ENCODE results near the gene CEBPA.

CEBPA gene

GRCh38 chr19:33278403-33279269 is 23.7 kb downstream of the CEBPA start:
- in situ Hi-C loops (cut with HindIII; ENCODE audit: low sequenced_read_pairs): no loop called here
- no peak for DNase-seq (ENCODE audit: low read depth)
- H3K4me3 ChIP-seq (ENCODE audit: low read depth, low read length): no peak overlapping the region
- TF ChIP-seq, protein P1, sequence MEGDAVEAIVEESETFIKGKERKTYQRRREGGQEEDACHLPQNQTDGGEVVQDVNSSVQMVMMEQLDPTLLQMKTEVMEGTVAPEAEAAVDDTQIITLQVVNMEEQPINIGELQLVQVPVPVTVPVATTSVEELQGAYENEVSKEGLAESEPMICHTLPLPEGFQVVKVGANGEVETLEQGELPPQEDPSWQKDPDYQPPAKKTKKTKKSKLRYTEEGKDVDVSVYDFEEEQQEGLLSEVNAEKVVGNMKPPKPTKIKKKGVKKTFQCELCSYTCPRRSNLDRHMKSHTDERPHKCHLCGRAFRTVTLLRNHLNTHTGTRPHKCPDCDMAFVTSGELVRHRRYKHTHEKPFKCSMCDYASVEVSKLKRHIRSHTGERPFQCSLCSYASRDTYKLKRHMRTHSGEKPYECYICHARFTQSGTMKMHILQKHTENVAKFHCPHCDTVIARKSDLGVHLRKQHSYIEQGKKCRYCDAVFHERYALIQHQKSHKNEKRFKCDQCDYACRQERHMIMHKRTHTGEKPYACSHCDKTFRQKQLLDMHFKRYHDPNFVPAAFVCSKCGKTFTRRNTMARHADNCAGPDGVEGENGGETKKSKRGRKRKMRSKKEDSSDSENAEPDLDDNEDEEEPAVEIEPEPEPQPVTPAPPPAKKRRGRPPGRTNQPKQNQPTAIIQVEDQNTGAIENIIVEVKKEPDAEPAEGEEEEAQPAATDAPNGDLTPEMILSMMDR (IDR thresholded peaks at IDR 0.05; ENCODE audit: low read depth, low read length, missing control alignments): no peak

DNA sequence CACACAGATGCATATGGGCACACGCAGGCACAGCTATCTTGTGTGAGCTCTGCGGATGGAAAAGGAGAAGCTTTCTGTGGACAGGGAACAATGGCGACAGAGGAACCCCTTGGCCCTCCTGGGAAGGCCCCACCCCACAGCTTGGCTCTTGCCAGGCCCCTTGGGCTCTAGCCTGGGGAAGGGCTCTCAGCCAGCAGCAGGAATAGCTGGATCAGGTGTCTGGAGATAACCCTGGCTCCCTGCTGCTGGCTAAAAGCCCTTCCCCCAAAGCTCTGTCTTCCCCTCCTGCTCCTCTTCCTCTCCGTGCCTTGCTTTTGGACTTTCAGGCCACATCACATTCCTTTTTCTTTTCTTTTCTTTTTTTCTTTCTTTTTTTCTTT is 24.3 kb downstream of the CEBPA start:
- TF ChIP-seq, protein P1 (IDR thresholded peaks at IDR 0.05; ENCODE audit: low read depth, low read length, missing control alignments): no peak
- H3K4me3 ChIP-seq (ENCODE audit: low read depth, low read length): no peak overlapping the region
- in situ Hi-C loops (cut with HindIII; ENCODE audit: low sequenced_read_pairs): no loop called here
- DNase-seq (ENCODE audit: low read depth): no peak

DNA sequence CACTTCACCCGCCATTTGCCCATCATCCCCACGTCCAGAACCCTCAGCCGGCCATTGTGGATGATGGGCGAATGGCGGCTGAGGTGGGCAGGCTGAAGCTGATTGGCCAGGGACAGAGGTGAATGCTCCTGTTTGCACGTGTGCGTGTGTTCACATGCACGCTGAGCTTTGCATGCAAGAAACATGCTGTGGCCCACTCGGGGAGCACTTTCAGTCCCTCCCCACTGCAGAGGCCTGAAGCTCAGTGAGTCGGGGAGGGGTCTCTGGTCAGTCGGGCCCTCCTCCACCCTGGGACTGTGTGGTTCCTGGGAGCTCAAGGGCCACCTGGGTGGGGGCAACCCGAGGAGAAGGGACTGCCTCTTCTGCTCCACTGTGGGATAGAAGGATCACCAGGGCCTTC is 24.9 kb downstream of the CEBPA start:
- in situ Hi-C loops (cut with HindIII; ENCODE audit: low sequenced_read_pairs): no loop called here
- TF ChIP-seq, protein P1 (IDR thresholded peaks at IDR 0.05; ENCODE audit: low read depth, low read length, missing control alignments): no peak
- H3K4me3 ChIP-seq (ENCODE audit: low read depth, low read length): no peak overlapping the region
- DNase-seq (ENCODE audit: low read depth): no peak

- in situ Hi-C loops (cut with HindIII; ENCODE audit: low sequenced_read_pairs): no loop called here
- no peak for DNase-seq (ENCODE audit: low read depth)
Observed at GRCh38 chr19:33275933-33276619, 26.3 kb downstream of the CEBPA start.

DNA sequence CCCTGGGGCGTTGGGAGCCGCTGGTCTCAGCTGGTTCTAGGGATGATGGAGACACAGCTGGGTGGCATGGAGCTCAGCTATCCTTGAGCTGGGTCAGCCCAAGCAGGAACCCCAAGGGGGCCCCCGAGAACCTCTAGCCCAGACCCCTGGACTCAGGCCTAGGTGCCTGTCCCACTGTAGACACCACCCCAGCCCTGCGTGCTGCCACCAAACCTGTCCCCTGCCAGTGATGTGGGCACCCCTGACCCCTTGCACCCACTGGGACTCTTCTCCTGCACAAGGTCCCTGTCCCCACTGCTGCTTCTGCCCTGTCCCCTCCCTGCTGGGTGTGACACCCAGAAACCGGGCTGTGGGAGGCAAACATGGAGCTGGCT is 26.8 kb downstream of the CEBPA start:
- no peak overlapping the region for H3K4me3 ChIP-seq (ENCODE audit: low read depth, low read length)
- no peak for DNase-seq (ENCODE audit: low read depth)
- in situ Hi-C loops (cut with HindIII; ENCODE audit: low sequenced_read_pairs): no loop called here
- TF ChIP-seq, protein P1 (IDR thresholded peaks at IDR 0.05; ENCODE audit: low read depth, low read length, missing control alignments): no peak

More at GRCh38 chr19:33275933-33276619, 26.3 kb downstream of the CEBPA start:
- no peak overlapping the region for H3K4me3 ChIP-seq (ENCODE audit: low read depth, low read length)
- TF ChIP-seq, protein P1 (IDR thresholded peaks at IDR 0.05; ENCODE audit: low read depth, low read length, missing control alignments): no peak

DNA sequence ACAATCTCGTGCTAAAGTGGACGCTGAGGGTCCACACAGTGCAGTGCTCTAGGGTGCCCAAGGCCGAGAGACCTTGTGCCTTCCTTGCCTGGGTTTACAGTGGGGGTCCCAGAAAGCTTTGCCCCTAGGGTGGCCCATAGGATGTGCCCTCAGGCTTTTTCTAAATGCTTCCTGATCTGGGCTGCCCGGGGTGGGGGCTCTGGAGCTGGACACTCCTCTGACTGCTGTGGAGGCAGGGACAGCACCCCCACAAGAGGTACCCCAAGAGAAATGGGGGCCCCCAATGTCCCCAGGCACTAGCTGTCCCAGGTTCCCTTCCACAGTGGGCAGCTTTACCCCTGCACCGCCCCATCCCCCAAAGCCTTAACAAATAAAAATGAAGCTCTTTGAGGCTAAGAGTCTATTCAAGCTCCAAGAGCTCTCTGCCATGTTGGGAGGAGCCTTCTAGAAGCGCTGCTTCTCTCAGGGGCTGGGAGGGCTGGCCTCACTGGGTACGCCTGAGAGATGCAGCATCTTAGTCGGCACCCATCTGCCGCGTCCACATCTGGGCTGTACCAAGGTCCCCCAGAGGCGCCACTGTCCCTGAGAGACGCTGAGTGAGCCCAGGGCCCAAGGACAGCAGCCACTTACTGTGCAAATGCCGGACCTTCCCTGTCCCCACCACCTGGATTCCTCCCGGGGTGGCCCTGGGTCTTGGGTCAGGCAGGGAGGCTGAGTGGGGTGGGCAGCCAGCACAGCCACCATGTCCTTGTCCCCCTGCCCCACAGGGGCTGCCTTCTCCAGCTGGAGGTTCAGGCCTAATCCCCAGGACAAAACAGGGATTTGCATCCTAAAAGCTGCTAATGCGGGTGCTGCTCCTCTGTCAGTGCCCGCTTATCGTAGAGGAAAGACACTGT is 27.4 kb downstream of the CEBPA start:
- DNase-seq (ENCODE audit: low read depth): no peak
- in situ Hi-C loops (cut with HindIII; ENCODE audit: low sequenced_read_pairs): no loop called here
- no peak overlapping the region for H3K4me3 ChIP-seq (ENCODE audit: low read depth, low read length)
- TF ChIP-seq, protein P1 (IDR thresholded peaks at IDR 0.05; ENCODE audit: low read depth, low read length, missing control alignments): no peak

Data from astrocyte of the cerebellum (primary cell).